GM21423 (cell line): ENCODE results near the gene SPOUT1.

Source experiments
- ATAC-seq: cut with Tn5 transposase; IDR thresholded peaks from one replicate; pipeline ENCODE4 v1.9.1; 2021; ENCODE audit warnings: mild to moderate bottlenecking, moderate library complexity; ENCODE audit not compliant: unreplicated experiment

The SPOUT1 gene

DNA sequence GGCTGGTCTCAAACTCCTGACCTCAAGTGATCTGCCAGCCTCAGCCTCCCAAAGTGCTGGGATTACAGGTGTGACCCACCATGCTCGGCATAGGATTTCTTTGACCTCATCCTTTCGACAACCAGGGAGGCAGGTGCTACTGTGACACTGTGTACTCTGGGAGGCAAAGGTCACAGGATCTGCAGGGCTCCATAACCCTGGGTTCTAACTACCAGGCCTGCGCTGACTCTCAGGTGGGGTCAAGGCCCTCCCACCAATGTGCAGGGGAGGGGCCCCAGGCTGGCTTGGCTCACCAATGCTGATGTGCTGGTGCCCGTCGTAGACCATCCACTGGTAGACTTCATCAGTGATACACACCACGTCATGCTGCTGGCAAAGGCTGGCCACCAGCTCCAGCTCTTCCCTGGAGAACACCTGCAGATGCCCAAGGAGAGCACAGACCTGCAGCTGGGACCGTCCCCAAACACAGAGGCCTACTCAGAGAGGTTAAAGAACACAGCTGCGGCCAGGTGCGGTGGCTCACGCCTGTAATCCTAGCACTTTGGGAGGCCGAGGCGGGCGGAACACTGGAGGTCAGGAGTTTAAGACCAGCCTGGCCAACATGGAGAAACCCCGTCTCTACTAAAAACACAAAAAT, 7.0 kb upstream of the SPOUT1 start:
- no peak for ATAC-seq

DNA sequence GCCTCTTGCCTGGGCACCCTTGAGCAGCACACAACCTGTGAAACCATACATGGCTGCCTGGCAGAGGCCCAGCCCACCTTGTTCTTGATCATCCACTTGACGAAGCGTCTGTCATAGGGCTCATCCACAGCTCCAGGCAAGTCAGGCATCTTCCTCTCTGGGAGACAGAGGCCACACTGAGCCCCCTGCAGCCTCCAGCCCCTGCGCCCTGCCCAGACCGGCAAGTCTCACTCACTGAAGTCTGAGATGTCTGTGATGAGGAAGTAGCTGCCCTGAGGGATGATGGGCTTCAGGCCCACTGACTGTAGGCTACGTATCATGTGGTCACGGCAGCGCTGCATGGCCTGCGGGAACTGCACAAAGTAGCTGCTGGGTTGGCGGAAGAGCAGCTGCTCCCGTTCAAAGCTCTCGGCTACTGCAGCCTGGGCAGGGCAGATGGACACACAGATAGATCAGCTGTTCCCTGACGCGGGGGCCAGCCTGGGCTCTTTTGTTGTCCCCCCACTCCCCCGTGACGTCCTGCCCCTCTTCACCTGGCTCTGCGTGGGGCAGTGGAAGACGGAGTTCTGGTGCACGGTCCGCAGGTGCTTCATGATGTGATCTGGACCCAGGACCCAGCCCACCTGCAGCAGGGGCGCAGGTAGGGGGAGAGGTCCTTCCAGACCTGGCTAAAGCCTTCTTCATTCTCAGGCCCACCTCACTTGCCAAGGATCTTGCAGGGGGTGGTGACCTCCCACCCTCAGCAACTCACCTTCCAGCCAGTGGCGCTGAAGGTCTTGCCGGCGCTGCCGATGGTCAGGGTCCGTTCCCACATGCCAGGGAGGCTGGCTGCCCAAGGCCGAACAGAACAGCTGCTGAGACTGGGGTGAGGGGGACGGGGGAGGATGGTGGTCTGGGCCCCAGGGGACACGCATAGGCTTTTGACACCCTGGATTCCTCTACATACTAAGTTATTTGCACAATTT, 5.9 kb upstream of the SPOUT1 start:
- no peak for ATAC-seq

DNA sequence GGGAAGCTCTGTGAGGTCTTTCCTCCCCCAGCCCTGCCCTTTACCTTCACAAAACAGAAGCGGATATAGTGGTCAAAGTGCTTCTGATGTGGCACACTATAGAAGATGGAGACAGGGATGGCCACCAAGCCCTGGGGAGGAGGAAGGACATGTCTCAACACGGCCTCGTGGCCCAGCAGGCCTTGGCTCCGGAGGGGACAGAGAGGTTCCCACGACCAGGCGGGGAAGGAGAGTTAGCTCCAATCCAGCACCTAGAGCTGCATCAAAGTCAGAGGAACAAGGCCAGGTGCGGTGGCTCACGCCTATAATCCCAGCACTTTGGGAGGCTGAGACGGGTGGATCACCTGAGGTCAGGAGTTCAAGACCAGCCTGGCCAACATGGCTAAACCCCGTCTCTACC, 4.1 kb upstream of the SPOUT1 start:
- no peak for ATAC-seq

DNA sequence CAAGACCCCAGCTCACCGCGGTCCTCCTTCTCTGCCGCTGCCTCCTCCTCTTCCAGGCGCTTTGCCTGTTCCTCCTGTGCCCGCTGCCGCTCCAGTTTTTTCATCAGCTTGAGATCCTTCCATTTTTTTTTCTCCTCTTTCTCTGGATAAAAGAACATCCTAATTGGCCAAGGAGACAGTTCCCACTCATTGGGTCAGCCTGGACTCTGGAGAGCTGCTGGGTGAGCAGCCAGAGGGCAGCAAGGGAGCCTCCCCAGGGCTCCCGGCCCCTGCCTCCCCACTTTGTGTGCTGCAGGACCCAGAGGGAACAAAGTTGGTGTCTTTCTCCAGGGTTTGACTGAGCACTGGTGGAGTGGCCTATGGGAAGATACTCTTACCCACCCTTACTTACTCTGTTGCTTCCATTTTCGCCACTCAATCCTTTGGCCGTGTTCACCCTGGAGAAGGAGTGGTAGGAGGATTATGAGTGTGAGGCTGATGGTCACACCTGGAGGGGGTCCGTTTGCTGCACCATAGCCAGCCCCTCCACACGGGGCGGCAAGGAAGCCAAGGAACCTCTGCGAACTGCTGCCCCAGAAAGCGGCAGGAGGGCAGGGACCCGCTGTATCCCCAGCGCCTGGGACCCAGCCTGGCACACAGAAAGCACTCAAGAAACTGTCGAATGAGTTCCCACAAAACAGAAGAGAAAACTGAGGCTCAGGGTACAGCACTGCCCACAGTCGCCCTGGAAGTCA, 708 bp downstream of the SPOUT1 start:
- ATAC-seq, result no peak

DNA sequence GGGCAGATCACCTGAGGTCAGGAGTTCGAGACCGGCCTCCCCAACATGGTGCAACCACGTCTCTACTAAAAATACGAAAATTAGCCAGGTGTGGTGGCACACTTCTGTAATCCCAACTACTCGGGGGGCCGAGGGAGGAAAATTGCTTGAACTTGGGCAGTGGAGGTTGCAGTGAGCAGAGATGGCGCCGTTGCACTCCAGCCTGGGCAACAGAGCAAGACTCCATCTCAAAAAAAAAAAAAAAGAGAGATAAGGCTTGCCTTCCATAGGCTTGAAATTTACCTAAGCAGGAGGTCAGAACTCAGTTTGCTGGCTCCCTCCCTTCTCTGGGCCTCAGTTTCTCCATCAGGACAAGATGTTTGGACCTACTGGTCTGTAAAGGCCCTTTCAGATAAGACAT, 1.3 kb downstream of the SPOUT1 start:
- ATAC-seq, result no peak

DNA sequence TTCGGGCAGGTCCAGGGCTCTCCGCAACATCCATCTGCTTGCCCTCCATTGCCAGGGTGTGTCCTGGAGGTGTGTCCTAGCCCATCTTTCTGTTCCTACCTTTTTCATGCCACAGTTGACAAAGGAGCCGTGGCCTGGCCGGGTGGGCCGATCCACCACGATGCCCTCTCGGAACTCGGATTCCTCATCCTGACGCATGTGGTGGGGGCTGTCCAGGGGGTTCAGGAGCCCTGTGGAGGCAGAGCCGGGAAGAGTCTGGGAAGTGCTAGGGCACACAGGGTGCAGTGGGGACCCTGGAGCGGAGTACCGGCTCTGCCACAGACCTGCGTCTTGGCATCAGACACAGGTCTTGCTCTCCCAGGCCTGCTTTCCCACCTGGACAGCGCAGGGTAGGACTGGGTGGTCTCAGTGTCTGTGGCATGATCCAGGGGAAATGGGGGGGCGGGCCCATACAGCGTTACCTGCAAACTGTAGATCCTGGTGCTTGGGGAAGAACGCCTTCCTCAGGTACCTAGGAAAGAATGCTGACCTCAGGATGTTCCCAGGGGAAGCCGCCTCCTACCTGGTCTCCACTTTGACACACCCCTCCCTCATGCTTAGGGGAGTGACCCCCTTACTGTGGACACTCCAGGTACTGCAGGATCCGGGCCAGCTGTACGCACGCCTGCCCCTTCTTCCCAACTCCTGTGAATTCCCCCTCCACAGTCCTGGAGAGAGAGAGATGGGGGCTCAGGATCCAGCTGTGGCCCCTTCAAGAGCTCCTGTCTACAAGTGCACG, 3.5 kb downstream of the SPOUT1 start:
- ATAC-seq, result no peak

DNA sequence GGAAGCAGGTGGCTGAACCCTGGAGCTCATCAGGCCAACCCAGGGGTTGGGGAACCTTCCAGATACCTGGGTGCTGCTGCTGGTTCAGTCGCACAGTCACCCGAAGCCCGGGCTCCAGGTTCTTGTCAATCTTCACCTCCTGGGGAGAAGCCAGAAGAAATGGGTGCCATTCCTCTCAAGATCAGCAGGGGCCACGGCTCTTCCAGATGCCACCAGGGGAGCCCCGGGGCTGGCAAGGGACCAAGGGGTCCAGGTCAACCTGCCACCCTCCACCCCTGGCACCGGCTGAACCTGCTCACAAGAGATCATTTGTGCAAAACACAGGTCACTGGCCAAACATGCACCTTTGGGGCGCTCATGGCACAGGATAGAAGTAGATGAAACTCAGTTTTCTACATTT, 4.7 kb downstream of the SPOUT1 start:
- ATAC-seq, result no peak

DNA sequence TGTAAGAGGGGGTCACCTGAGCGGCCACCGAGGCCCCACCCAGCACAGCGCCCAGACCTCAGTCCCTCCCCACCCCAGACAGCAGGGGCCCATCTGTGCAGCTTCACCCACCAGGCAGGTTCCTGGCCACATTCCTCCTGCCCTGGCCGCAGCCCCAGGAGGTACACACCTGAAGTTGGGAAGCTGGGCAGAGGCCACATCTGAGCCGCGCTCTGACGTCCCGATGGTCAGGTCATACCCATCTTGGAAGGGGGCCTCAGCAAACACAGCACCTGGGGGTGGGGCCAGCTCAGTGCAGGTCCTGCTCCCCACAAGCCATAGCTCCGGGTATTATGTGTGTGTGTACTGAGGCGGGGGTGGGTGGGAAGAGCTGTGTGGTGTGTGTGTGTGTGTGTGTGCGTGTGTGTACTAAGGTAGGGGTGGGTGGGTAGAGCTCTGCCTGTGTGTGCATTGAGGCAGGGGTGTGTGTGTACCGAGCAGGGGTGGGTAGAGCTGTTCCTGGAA, 5.6 kb downstream of the SPOUT1 start:
- ATAC-seq, result no peak

DNA sequence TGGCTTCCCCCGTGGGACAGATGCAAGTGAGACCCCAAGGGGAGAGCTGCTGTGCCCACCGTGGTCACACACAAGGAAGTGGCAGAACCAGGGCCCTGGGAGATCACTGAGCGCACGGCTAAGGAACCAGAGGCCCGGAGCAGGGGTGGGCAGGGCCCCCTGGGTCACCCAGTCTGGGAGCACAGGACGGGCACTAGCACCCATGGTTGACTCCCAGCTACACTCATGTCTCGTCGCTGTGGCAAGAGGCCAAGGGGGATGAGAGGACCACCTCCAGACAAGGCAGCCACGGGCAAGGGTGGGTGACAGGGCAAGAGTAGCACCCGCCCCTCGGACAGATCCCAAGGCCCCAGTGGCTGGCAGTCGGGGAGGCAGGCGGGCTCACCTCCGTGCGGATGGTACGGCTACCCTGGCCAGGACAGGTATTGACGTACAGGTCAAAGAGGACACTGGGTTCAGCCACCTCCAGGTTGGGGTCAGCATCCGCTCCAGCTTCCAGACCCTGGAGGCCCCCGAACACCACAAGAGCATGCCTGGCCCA, 6.2 kb downstream of the SPOUT1 start:
- ATAC-seq, result no peak

DNA sequence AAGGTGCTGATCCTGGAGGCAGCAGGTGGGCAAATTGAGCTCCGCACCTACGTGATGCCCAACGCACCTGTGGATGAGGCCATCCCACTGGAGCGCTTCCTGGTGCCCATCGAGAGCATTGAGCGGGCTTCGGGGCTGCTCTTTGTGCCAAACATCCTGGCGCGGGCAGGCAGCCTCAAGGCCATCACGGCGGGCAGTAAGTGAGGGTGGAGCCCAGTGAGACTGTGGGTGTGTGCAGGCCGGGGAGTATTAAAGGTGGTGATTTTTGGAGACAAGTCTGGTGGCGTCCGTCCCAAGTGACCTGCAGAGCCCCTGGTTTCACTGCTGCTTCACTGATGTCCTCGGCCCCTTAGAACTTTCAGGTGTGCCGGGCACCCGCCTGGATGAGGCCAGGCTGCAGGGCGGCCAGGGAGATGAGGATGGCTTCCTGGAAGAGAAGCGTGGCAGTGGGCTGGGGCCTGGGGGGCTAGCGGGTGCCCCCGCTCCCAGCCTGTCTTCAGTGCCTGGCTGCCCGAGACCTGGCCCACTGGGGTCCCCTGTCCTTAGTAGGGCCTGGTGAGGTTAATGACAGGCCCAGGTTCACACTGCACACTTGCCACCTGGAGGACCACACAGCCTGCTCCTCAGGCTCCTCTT, 7.1 kb downstream of the SPOUT1 start:
- no peak for ATAC-seq

DNA sequence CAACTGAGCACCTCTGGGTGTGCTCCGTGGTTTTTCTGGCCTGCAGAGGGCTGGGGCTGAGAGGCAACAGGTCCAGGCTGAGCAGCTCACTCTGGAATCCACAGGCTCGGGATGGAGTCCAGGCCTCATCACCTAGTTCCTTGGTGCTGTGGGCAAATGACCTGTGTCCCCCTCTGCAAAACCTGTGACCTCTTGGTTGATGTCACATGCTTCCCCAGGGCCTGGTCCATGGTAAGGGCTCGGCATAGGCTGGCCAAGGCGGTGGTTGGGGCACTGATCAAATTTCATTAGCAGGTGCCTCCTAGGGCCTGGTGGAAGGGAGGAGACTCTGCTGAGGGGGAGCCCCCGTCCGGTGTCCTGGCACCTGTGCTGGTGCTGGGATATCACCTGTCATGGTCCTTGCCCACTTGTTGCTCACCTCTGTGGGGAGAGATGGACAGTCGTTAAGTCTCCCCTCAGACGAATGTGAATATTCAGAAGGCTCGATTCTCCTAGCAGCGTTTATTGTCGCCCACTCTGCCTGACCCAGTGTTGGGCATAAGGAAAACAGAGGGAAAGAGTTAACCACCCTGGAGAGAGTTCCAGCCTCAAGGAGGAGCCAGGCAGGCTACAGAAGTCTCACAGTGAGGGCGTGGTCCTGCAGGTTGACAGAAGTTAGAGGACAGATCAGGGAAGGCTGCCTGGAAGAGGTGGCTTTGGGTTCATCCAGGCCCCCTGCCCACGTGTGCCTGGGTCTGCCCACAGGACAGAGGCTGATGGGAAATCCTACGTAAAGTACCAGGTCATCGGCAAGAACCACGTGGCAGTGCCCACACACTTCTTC, 7.8 kb downstream of the SPOUT1 start:
- ATAC-seq, result no peak

DNA sequence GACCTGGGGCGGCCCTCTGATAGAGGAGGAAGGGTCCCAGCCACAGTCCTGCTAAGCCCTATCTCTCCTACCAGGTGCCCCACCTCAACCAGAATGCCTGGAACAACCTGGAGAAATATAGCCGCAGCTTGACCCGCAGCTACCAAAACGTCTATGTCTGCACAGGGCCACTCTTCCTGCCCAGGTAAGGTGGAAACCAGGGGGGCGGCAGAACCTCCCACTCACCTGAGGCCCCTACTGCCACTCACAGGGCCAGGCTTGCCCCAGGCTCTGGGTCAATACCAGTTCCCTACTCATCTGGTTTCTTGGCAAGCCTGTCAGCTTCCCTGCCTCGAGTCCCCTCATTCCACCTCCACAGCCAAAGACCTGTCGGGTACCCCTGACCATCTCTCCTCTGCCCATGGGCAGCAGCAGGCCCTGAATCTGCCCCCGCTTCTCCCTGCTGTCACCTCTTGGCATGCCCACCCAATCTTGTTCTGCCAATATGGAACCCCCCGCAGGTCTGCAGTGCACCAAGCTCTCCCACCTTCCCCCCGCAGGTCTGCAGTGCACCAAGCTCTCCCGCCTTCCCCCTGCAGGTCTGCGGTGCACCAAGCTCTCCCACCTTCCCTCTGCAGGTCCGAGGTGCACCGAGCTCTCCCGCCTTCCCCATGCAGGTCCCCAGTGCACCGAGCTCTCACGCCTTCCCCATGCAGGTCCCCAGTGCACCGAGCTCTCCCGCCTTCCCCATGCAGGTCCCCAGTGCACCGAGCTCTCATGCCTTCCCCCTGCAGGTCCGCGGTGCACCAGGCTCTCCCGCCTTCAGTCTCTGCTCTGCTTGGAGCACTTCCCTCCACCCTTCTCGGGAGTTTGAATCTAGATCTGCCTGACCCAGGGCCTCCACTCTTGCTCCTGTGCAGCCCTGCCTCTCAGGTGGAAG, 8.7 kb downstream of the SPOUT1 start:
- no peak for ATAC-seq

DNA sequence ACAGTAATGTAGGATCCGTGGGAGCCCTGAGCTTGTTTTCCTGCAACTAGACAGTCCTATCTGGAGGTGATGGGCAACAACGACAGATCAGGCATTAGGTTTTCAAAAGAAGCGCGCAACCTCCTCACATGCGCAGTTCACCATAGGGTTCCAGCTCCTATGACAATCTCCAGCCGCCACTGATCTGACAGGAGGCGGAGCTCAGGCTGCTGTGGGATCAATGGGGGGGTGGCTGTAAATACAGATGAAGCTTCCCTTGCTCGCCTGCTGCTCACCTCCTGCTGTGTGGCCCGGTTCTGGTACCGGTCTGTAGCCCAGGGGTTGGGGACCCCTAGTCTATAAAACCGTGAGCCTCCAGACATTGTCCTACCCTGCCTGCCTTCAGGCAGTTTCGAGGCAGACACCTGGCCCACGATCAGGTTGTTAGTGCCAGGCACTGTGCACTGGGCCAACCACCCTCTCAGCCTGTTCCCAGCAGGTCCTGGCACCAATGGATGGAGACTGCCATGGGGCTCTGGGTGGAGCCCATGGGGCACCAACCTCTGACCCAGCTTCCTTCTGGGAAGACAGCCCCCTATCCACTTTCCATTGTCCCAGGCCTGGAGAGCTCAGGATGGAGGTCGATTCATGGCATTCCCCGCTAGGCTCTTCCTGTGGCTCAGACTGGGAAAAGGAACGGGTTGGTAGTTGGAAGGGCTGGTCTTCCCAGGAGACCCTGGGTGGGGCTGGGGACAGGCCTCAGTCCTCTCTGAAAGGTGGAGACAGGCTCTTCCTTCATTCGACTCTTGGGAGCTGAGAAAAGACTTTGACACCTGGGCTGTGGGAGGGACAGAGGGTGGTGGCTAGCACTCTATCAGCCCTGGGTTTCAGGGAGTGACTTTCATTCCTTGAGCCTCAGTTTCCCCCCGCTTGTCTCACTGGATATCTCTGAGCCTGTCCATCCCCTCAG, 9.6 kb downstream of the SPOUT1 start:
- ATAC-seq, result no peak

DNA sequence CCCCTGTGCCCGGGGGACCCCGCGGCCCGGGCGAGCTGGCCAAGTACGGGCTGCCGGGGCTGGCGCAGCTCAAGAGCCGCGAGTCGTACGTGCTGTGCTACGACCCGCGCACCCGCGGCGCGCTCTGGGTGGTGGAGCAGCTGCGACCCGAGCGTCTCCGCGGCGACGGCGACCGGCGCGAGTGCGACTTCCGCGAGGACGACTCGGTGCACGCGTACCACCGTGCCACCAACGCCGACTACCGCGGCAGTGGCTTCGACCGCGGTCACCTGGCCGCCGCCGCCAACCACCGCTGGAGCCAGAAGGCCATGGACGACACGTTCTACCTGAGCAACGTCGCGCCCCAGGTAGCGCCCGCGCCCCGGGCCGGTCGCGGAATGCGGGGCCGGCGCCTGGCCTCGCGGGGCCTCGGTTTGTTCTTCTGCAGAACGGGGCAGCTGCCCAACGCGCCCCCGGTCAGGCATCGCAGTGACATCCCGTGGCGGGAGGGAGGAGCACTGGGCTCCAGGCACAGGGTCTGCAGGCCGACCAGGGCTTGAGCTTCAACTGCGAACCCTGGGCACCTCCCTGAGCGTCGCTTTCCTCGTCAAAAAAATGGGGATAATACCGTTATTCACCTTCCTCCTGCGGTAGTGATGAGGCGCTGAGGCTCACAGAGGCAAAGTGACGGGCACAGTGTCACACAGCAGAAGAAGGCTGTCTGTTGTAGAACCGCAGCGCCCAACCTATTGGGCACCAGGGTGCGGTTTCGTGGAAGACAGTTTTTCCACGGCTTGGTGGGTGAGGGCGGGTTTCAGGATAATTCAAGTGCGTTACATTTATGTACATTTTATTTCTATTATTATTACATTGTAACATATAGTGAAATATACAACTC, 10.5 kb downstream of the SPOUT1 start:
- peak; percentile 11 for ATAC-seq

DNA sequence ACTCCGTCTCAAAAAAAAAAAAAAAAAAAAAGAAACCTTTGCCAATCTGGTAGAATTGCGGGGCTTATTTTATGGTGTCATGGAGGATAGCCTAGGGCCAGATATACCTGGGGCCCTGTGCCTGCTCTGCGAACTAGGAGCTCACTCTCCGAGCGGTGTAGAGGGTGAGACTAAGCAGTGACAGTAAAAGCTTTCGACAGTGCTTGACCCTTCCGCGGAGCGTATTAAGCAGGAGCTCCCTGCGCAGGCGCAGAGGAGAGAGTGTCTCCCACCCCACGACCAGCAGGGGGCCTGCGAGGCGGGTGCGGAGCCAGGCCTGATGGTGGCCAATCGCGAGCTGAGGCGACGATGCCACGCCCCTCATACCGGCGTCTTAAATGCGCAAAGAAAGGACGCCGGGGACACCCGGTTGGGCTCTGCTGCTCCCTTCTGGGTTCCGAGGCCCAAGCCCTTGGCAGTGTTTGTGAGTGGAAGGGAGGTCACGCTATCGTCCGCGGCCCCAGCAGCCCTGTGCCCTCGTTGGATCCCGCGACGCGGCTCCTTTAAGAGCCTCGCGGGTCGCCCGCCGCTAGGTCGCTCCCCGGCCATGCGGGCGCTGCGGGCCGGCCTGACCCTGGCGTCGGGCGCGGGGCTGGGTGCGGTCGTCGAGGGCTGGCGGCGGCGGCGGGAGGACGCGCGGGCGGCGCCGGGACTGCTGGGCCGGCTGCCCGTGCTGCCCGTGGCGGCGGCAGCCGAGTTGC, 11.3 kb downstream of the SPOUT1 start, which contains the start of gene ENDOG:
TSS of gene ENDOG (plus strand) at position 402 of the 740 bp plus-strand sequence. CDS start at position 587, 185 bp downstream.
- peak; percentile 91 for ATAC-seq
